DMS 273 (cell line): ENCODE results near the gene BARD1.

Experiments
- DNase-seq: peaks from one replicate; lab custom pipeline; 2025; ENCODE audit not compliant: unreplicated experiment; lab: John Stamatoyannopoulos, UW

BARD1 gene

DNA sequence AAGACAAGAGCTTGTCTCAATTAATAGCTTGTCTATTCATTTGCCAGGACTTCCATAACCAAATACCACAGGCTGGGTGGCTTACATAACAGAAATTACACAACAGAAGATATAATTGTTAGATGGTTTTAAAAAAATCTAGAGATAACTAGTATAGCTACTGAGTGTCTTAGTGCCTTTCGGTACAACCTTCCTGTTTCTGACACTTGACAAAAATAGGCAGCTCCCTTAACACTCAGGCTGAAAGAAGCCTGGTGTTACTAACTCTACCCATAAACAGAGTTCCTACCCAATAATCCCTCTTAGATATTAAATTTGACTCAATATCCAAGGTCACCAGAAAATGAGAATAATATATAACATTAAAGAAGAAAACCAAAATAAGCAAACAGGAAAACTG lies 129.7 kb downstream of the BARD1 start:
- no peak for DNase-seq

DNA sequence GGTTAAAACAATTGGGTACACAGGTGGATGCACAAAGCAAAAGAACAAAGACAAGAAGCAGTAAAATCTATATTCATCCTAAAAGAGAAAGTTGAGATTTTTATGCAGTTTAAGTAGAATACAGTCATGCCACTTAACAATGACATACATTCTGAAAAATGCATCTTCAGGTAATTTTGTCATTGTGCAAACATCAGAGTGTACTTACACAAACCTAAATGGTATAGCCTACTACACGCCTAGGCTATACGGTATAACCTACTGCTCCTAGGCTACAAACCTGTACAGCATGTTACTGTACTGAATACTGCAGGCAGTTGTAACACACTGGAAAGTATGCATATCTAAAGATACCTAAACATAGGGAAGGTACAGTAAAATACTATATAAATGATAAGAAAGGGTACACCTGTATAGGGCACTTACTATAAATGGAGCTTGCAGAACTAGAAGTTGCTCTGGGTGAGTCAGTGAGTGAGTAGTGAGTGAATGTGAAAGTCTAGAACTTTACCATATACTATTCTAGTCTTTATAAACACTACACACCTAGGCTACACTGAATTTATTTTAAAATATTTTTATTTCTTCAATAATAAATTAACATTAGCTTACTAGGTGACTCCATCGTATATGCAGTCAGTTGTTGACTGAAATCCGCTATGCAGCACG lies 132.9 kb downstream of the BARD1 start:
- DNase-seq, result no peak
